Measurements from ENCODE around the gene FLOT2.

The FLOT2 gene

DNA sequence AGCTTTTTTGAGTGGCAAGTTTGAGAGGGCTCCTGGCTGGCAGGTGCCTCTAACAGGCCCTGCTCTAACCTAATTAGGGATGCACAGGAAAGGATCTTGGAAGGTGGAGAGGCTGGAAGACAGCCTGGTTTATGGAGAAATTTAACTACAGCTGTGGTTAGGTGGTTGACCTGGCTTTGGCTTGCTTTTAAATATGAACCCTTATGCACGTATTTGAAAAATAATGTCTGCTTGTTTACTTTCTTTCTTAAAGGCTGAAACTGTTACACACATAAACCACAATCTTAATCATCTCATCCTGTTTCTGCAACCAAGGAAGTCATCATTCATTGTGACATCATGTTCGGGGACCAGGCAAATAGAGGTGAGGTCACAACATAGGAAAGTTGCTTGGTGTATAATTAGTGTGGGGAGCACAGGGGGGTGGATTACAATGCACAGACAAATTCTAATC, 28.4 kb upstream of the FLOT2 start:
- H3K4me3 ChIP-seq = no peak overlapping the region
- H3K36me3 ChIP-seq (ENCODE audit: insufficient read depth, low read length) = peaks cover 55% of the 10 kb centered on the region
- TF ChIP-seq EZH2 (IDR thresholded peaks at IDR 0.05) (no peak), FOXP2 (optimal IDR thresholded peaks at IDR 0.05; ENCODE audit: control extremely low read depth, extremely low read length, insufficient read depth) (no peak), POLR2AphosphoS5 (IDR thresholded peaks at IDR 0.05; ENCODE audit: borderline replicate concordance, low read depth, low read length) (no peak)
- DNase-seq (ENCODE audit: low read depth, low spot score) = no peak
- H3K9me3 ChIP-seq (ENCODE audit: low read depth, low read length) = no peaks in the 10 kb centered on the region
- no peak overlapping the region for H3K27ac ChIP-seq
- no peak overlapping the region for H3K9ac ChIP-seq (ENCODE audit: insufficient read length)

DNA sequence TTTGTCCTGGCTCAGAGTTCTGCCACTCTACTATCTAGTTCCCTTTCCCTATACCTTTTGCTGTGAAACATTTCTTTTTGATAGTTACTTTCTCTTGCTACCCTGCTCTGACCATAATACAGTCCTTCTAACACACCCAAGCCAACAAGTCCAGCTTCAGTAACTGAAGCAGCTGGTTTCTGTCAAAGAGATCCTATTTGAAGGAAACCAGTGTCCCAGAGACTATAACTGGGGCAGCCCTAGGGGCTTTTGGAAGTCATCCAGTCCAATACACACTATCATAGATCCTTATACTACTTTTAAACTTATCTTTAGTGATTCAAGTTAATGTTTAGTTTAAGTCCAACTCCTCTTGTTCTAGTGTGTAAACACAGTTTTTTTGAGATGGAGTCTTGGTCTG, 22.7 kb upstream of the FLOT2 start:
- peaks cover 87% of the 10 kb centered on the region for H3K36me3 ChIP-seq (ENCODE audit: insufficient read depth, low read length)
- H3K4me3 ChIP-seq = no peak overlapping the region
- no peak overlapping the region for H3K27ac ChIP-seq
- H3K9ac ChIP-seq (ENCODE audit: insufficient read length) = no peak overlapping the region
- TF ChIP-seq EZH2 (IDR thresholded peaks at IDR 0.05) (no peak), FOXP2 (optimal IDR thresholded peaks at IDR 0.05; ENCODE audit: control extremely low read depth, extremely low read length, insufficient read depth) (no peak), POLR2AphosphoS5 (IDR thresholded peaks at IDR 0.05; ENCODE audit: borderline replicate concordance, low read depth, low read length) (no peak)
- DNase-seq (ENCODE audit: low read depth, low spot score) = no peak
- no peaks in the 10 kb centered on the region for H3K9me3 ChIP-seq (ENCODE audit: low read depth, low read length)

DNA sequence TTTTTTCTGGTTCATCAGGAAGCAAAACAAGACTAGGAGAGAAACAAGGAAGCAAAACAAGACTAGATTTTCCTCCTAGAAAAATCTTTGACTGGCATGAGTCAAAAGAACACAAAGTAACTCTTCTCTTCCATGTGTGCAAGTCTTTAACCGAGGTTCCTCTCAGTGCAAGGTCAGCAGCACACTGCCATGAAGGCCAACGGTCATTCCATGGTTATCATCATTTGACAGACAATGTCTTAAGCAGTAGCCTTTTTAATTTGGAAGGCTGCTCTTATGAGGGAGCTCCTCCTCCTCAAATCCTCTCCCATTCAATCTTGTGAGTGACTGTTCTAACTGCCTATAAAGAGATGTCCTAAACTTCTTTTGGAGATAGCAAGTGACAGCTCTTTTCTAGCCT, 20.8 kb upstream of the FLOT2 start:
- Histone ChIP-seq H3K9ac (ENCODE audit: insufficient read length) (no peak overlapping the region), H3K36me3 (ENCODE audit: insufficient read depth, low read length) (peaks cover 91% of the 10 kb centered on the region), H3K9me3 (ENCODE audit: low read depth, low read length) (no peaks in the 10 kb centered on the region), H3K4me3 (no peak overlapping the region), H3K27ac (no peak overlapping the region)
- DNase-seq (ENCODE audit: low read depth, low spot score) = no peak
- no peak for TF ChIP-seq POLR2AphosphoS5 (IDR thresholded peaks at IDR 0.05; ENCODE audit: borderline replicate concordance, low read depth, low read length)

DNA sequence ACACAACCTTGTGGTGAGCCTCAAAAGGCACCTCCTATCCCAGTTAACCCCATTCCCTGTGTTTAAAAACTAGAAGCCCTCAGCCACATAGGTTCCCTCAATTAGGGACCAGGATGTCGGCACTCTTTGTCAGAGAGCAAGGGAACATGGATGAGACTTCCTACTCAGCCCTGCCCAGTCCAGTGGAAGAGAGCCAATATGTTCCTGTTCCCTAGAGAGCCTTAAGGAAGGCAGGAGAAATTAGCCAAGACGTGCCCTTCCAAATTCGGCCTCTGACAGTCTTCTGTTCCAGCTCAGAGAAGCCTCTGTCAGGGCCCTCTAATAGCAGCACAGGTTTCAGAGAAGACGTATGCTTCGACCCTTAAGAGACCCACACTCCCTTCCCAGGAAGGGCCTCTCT, 19.9 kb upstream of the FLOT2 start:
- Histone ChIP-seq H3K27ac (no peak overlapping the region), H3K9me3 (ENCODE audit: low read depth, low read length) (no peaks in the 10 kb centered on the region), H3K36me3 (ENCODE audit: insufficient read depth, low read length) (peaks cover 92% of the 10 kb centered on the region), H3K9ac (ENCODE audit: insufficient read length) (no peak overlapping the region), H3K4me3 (no peak overlapping the region)
- no peak for DNase-seq (ENCODE audit: low read depth, low spot score)
- no peak for TF ChIP-seq EZH2 (IDR thresholded peaks at IDR 0.05)
- no peak for TF ChIP-seq FOXP2 (optimal IDR thresholded peaks at IDR 0.05; ENCODE audit: control extremely low read depth, extremely low read length, insufficient read depth)
- TF ChIP-seq POLR2AphosphoS5 (IDR thresholded peaks at IDR 0.05; ENCODE audit: borderline replicate concordance, low read depth, low read length) = no peak

DNA sequence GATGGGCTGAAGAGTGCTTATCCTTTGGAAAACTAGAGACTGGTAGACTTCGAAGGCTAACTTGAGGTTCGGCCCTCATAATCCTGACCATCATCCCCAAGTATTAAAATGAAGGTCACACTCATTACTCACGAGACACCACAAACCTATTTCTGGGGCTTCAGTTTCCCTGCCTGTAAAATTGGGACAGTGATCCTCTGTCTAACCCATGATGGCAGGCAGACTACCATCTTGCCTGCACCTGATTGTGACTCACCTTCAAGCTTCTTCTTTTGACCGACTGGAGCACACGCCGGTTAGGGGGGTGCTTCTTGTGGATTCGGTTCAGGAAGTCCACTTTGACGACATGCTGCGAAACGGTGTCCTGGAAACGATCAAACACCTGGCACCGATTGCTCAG, 19.5 kb upstream of the FLOT2 start:
- H3K4me3 ChIP-seq = no peak overlapping the region
- no peak overlapping the region for H3K9ac ChIP-seq (ENCODE audit: insufficient read length)
- no peak for DNase-seq (ENCODE audit: low read depth, low spot score)
- H3K9me3 ChIP-seq (ENCODE audit: low read depth, low read length) = no peaks in the 10 kb centered on the region
- peaks cover 93% of the 10 kb centered on the region for H3K36me3 ChIP-seq (ENCODE audit: insufficient read depth, low read length)
- no peak overlapping the region for H3K27ac ChIP-seq
- TF ChIP-seq POLR2AphosphoS5 (IDR thresholded peaks at IDR 0.05; ENCODE audit: borderline replicate concordance, low read depth, low read length) (no peak), EZH2 (IDR thresholded peaks at IDR 0.05) (no peak), FOXP2 (optimal IDR thresholded peaks at IDR 0.05; ENCODE audit: control extremely low read depth, extremely low read length, insufficient read depth) (no peak)

DNA sequence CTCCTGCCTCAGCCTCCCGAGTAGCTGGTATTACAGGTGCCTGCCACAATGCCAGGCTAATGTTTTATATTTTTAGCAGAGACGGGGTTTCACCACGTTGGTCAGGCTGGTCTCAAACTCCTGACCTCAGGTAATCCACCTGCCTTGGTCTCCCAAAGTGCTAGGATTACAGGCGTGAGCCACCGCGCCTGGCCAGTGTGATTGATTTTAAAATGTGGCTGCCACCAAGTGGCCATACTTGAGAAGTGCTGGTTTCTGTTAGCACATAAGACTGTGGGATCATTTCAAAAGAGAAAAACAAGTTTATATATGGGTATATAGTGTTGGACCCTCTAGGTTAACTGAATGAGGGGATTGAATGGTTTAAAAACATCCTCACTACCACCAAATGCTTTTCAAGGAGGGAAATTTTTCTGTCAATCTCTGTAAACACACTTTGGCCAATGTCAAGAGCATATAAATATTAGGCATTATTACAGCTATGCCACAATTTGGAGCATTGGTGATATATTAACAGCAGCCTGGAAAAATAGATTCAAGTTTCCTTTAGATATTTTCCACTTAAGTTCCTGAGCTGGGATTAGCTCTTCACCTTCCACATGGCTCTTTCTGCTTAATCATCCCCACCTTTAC, 18.9 kb upstream of the FLOT2 start:
- no peak overlapping the region for H3K27ac ChIP-seq
- H3K9me3 ChIP-seq (ENCODE audit: low read depth, low read length) = no peaks in the 10 kb centered on the region
- peaks cover 93% of the 10 kb centered on the region for H3K36me3 ChIP-seq (ENCODE audit: insufficient read depth, low read length)
- no peak overlapping the region for H3K9ac ChIP-seq (ENCODE audit: insufficient read length)
- H3K4me3 ChIP-seq = no peak overlapping the region
- no peak for DNase-seq (ENCODE audit: low read depth, low spot score)
- TF ChIP-seq POLR2AphosphoS5 (IDR thresholded peaks at IDR 0.05; ENCODE audit: borderline replicate concordance, low read depth, low read length) (no peak), EZH2 (IDR thresholded peaks at IDR 0.05) (no peak)

DNA sequence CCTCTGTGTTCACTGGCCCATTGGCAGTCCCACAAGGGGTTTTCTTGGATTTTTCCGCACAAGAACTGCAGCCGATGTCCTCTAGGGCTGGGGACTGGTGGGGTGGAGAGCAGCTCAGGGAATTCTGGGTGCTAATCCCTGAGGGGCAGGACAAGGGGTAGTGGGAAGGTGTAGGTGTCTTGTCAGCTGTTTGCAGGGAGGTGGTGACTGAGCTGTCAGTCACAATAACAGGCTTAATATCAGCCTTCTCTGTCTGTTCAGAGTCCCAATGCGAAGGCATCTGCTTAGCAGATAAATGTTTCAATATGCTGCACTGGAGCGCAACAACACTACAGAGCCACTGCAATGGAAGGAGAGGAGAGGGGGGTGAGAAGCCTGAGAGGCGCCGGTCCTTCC, 15.4 kb upstream of the FLOT2 start:
- Histone ChIP-seq H3K9me3 (ENCODE audit: low read depth, low read length) (no peaks in the 10 kb centered on the region), H3K36me3 (ENCODE audit: insufficient read depth, low read length) (peaks cover 96% of the 10 kb centered on the region), H3K27ac (no peak overlapping the region), H3K4me3 (no peak overlapping the region), H3K9ac (ENCODE audit: insufficient read length) (no peak overlapping the region)
- TF ChIP-seq FOXP2 (optimal IDR thresholded peaks at IDR 0.05; ENCODE audit: control extremely low read depth, extremely low read length, insufficient read depth) = no peak
- TF ChIP-seq EZH2 (IDR thresholded peaks at IDR 0.05) = no peak
- no peak for TF ChIP-seq POLR2AphosphoS5 (IDR thresholded peaks at IDR 0.05; ENCODE audit: borderline replicate concordance, low read depth, low read length)
- DNase-seq (ENCODE audit: low read depth, low spot score) = no peak

DNA sequence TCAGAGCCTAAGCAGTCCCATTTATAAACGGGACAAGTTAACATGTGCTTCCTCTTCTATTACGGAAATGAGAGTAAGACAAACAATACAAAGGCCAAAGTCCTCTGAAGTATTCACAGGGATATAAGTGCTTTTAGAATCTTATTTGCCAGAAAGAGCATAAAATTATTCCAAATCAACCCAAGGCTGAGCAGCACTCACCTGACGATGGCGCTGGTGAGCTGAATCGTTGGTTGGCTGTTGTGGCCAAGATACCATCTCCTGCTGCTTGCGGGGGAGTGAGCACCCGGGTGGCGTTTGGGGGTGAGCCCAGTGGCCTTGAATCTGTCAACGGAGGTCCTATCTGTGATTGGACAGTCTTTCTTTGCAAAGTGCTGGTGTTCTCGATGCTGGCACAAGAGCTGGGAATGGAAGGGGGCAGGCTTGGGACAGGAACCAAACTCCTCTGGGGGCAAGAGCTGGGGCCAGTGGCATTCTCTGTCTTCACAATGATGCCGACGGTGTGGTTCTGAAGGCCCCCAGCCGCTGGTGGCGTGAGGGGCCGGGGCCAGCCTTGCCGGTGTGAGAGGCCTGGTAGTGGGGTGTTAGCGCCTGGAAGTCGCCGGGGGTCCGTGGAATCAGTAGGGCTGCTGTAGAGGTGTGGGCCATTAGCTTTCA, 14.9 kb upstream of the FLOT2 start:
- Histone ChIP-seq H3K9ac (ENCODE audit: insufficient read length) (no peak overlapping the region), H3K36me3 (ENCODE audit: insufficient read depth, low read length) (peaks cover 96% of the 10 kb centered on the region), H3K9me3 (ENCODE audit: low read depth, low read length) (no peaks in the 10 kb centered on the region), H3K4me3 (no peak overlapping the region), H3K27ac (no peak overlapping the region)
- no peak for DNase-seq (ENCODE audit: low read depth, low spot score)
- no peak for TF ChIP-seq EZH2 (IDR thresholded peaks at IDR 0.05)
- TF ChIP-seq FOXP2 (optimal IDR thresholded peaks at IDR 0.05; ENCODE audit: control extremely low read depth, extremely low read length, insufficient read depth) = no peak
- no peak for TF ChIP-seq POLR2AphosphoS5 (IDR thresholded peaks at IDR 0.05; ENCODE audit: borderline replicate concordance, low read depth, low read length)
